Uterine smooth muscle cell (primary cell): ENCODE results near the gene NOP16. TPM values are rescaled to one million over a fixed set of nuclear protein-coding genes. Genes with fewer than 3 reads are reported as not detected.

Source experiments
- total RNA-seq: library from RNA; depleted of rRNA; stranded (reverse); fragments of >200 nt; gene quantifications from 2 replicates; pipeline ENCODE4 v1.2.3, GENCODE V29; 2014

The NOP16 gene
- total RNA-seq: 11.4 and 20.0 TPM in 2 replicates

GRCh38 chr5:176388444-176389134 lies at the start of gene NOP16, which contains the start of gene HIGD2A:
Gene NOP16 (minus strand): TSS chr5:176388598. CDS start chr5:176388539, 59 bp downstream.
Gene HIGD2A (plus strand): TSS chr5:176388751. CDS start chr5:176388820, 69 bp downstream.

GRCh38 chr5:176415952-176416924 lies 27.8 kb upstream of the NOP16 start, which contains the start of gene CLTB:
Gene CLTB (minus strand): TSS chr5:176416539. CDS start chr5:176416363, 176 bp downstream.

GRCh38 chr5:176365351-176366231 lies 22.8 kb downstream of the NOP16 start, which contains the start of gene ARL10:
Gene ARL10 (plus strand): TSS chr5:176365487. CDS start chr5:176365564, 77 bp downstream.

GRCh38 chr5:176361437-176362232 lies 26.8 kb downstream of the NOP16 start, which contains the start of gene KIAA1191:
Gene KIAA1191 (minus strand): TSS chr5:176361764. CDS start chr5:176359508, 2,256 bp downstream.

Other genes starting within 250 kb of the NOP16 start
- gene SIMC1, start 150.2 kb downstream of the NOP16 start, total RNA-seq: 5.2 and 6.7 TPM in 2 replicates
- 65.5 and 68.2 TPM in 2 replicates for gene KIAA1191, start 26.8 kb downstream of the NOP16 start, total RNA-seq
- 12.5 and 13.7 TPM in 2 replicates for gene ARL10, start 23.1 kb downstream of the NOP16 start, total RNA-seq
- gene HIGD2A, start 153 bp upstream of the NOP16 start, total RNA-seq: 17.0 and 25.4 TPM in 2 replicates
- 89.4 and 139 TPM in 2 replicates for gene CLTB, start 27.9 kb upstream of the NOP16 start, total RNA-seq
- 36.5 and 38.3 TPM in 2 replicates for gene FAF2, start 59.8 kb upstream of the NOP16 start, total RNA-seq
- gene RNF44, start 148.8 kb upstream of the NOP16 start, total RNA-seq: 1.00 and 1.7 TPM in 2 replicates
- gene CDHR2, start 160.7 kb upstream of the NOP16 start, total RNA-seq: not detected in 2 replicates
- gene GPRIN1, start 221.6 kb upstream of the NOP16 start, total RNA-seq: 4.4 and 9.8 TPM in 2 replicates
- 0.37 and 2.8 TPM in 2 replicates for gene SNCB, start 241.9 kb upstream of the NOP16 start, total RNA-seq
- gene EIF4E1B, start 242.1 kb upstream of the NOP16 start, total RNA-seq: not detected in 2 replicates